Body of pancreas (tissue), 4 donors: ENCODE data around the gene EMILIN2. TPM values are rescaled to one million over a fixed set of nuclear protein-coding genes. Genes with fewer than 3 reads are reported as not detected.
A peak's percentile ranks its signal among the peaks of the same experiment; 100 is the strongest.

Experiments
- ATAC-seq: fragments of 150-250 bp; one replicate; pipeline ENCODE4 v1.9.1; 2016
- DNase-seq, 4 donors: peaks; one replicate each; pipeline ENCODE4 v3.0.0-alpha.2; 2019
- H3K27ac ChIP-seq, 4 donors: fragments of 200-600 bp; sonication (generic); 1 replicate in 3 of 4; 2 replicates in 1 of 4; pipeline versions ENCODE4 v1.5.1 to v1.6.1; 2016 to 2019; ENCODE audit warnings: mild to moderate bottlenecking in 1 of 4, mixed read lengths in 1 of 4, moderate library complexity in 1 of 4
- H3K27me3 ChIP-seq, 2 donors: fragments of 200-600 bp; sonication (generic); one replicate each; pipeline ENCODE4 v1.6.0; 2016; ENCODE audit warnings: mild to moderate bottlenecking in 1 of 2
- H3K36me3 ChIP-seq, 2 donors: fragments of 200-600 bp; sonication (generic); replicated peaks in 1 of 2; 2 replicates each; pipeline ENCODE4 v1.5.1; 2016; ENCODE audit warnings: low read depth in 2 of 2; ENCODE audit not compliant: insufficient read depth in 1 of 2
- H3K4me1 ChIP-seq: fragments of 200-600 bp; sonication (generic); one replicate; pipeline ENCODE4 v1.6.0; 2016
- H3K4me3 ChIP-seq, 2 donors: fragments of 200-600 bp; sonication (generic); 1 replicate in 1 of 2; 2 replicates in 1 of 2; pipeline ENCODE4 v1.5.1; 2016 to 2019
- H3K9me3 ChIP-seq, 3 donors: fragments of 200-600 bp; sonication (generic); 1 replicate in 2 of 3; 2 replicates in 1 of 3; pipeline ENCODE4 v1.5.1; 2016
- POLR2A ChIP-seq, 3 donors: fragments of 450-650 bp; IDR thresholded peaks; one replicate each; pipeline ENCODE4 v1.6.1; 2016; ENCODE audit warnings: antibody characterized with exemption in 3 of 3, mild to moderate bottlenecking in 2 of 3
- WGBS, 2 donors: methylation state at CpG; one replicate each; pipeline ENCODE4 v1.1.5; 2017; 5-methylcytosine and 5-hydroxymethylcytosine counted together
- intact Hi-C: fragments of 100-400 bp; cut with DNase I; formaldehyde crosslinking; loops from one replicate; pipeline ENCODE4 v1.15.1; 2023
- total RNA-seq, 2 donors: library from RNA; depleted of rRNA; stranded (reverse); fragments of >200 nt; gene quantifications; one replicate each; pipeline ENCODE4 v1.1.0, GENCODE V29; 2016
- TF ChIP-seq, protein P1 (sequence below), 7 experiments: fragments of 450-650 bp in 4 of 7; fragments of 200-600 bp in 3 of 7; sonication (generic) in 3 of 7; IDR thresholded peaks; one replicate each; pipeline ENCODE4 v1.5.1; 2016 to 2019; ENCODE audit warnings: antibody characterized with exemption in 7 of 7

The EMILIN2 gene
- total RNA-seq, 2 donors from 2014 or later, result 2.0 to 3.1 TPM

DNA sequence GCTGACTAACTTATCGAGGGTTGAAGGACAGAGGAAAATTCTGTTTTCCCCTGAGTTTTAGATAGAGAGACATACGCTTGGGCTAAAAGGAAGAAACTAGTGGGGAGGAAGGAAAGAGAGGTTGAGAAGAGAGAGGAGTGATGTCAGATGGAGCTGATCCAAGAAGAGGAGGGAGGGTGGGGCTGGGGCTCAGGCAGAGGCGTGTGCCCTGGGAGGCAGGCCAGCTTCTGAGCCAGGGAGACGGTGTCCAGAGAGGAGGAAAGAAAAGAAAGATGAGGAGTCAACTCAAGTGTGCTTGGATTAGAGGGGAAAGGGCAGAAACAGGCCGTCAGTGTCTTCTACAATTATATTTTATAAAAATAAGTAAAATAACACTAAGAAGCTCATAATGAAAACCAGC is 56.2 kb downstream of the EMILIN2 start:
- no peaks in the 10 kb centered on the region for H3K9me3 ChIP-seq
- H3K4me1 ChIP-seq, result peaks cover 21% of the 10 kb centered on the region
- no peak for DNase-seq
- no peak overlapping the region for H3K27ac ChIP-seq
- H3K27me3 ChIP-seq, result peaks cover 0 to 10% of the 10 kb centered on the region in 2 donors
- H3K36me3 ChIP-seq, result no peaks in the 10 kb centered on the region
- WGBS, 2 donors, result 28 to 40% methylated on average over 5 of the region's 5 CpGs
- intact Hi-C loops, result no loop called here
- TF ChIP-seq, protein P1, sequence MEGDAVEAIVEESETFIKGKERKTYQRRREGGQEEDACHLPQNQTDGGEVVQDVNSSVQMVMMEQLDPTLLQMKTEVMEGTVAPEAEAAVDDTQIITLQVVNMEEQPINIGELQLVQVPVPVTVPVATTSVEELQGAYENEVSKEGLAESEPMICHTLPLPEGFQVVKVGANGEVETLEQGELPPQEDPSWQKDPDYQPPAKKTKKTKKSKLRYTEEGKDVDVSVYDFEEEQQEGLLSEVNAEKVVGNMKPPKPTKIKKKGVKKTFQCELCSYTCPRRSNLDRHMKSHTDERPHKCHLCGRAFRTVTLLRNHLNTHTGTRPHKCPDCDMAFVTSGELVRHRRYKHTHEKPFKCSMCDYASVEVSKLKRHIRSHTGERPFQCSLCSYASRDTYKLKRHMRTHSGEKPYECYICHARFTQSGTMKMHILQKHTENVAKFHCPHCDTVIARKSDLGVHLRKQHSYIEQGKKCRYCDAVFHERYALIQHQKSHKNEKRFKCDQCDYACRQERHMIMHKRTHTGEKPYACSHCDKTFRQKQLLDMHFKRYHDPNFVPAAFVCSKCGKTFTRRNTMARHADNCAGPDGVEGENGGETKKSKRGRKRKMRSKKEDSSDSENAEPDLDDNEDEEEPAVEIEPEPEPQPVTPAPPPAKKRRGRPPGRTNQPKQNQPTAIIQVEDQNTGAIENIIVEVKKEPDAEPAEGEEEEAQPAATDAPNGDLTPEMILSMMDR (IDR thresholded peaks at IDR 0.05), result no peak
- TF ChIP-seq POLR2A (IDR thresholded peaks at IDR 0.05), result no peak
- ATAC-seq, result no peak
- H3K4me3 ChIP-seq, result no peak overlapping the region

DNA sequence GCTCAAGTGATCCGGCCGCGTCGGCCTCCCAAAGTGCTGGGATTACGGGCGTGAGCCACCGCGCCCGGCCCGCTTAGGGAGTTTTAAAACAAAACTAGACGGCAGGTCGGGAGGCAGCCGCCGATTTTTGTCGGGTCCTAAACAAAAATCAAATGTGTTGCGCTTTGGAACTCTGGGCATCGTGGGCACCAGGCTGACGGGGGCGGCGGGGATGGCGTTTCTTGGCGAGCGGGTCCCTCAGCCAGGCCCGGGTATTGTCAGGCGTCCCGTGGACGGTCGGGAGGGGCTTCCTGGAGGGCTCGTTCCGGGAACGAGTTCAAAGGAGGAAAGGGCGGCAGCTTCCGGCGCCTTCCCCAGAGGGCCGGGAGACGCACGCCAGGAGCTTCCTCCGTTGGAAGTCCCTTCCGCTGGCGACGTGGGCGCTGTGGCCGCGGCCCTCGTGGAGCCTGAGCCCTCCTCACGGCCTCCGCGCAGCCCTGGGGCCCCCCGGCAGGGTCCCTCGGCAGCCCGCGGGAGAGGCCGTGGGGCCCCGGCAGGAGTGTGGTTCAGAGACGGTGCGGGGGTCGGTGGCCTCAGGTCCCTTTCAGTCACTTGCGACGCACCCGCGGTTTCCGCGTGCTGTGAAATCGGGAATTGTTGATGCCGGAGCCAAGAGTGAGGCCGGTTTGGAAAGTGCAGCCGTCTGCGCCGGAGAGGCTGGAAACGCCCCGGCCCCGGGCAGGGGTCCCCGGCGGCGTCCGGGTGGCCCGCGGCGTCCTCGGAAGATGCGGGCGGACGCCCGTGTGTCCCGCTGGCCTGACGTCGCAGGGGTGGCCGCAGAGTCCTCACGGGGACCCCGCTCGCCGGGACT is 59.3 kb downstream of the EMILIN2 start:
- H3K4me1 ChIP-seq, result peaks cover 21% of the 10 kb centered on the region
- peak overlapping the region in 1 of 4 donors; percentile 28 for H3K27ac ChIP-seq
- H3K4me3 ChIP-seq, result peak overlapping the region in 1 of 2 donors; percentile 29
- TF ChIP-seq POLR2A (IDR thresholded peaks at IDR 0.05), result peak in 1 of 3 donors; percentile 19
- TF ChIP-seq, protein P1 (IDR thresholded peaks at IDR 0.05), result no peak
- intact Hi-C loops, result no loop called here
- no peaks in the 10 kb centered on the region for H3K36me3 ChIP-seq
- H3K27me3 ChIP-seq, result peaks cover 0 to 10% of the 10 kb centered on the region in 2 donors
- no peaks in the 10 kb centered on the region for H3K9me3 ChIP-seq
- WGBS, 2 donors, result 13 to 32% methylated on average over 32 to 85 of the region's 92 CpGs
- peak; percentile 49 for ATAC-seq
- peak in 3 of 4 donors; percentile 30 to 45 (median 40) for DNase-seq

DNA sequence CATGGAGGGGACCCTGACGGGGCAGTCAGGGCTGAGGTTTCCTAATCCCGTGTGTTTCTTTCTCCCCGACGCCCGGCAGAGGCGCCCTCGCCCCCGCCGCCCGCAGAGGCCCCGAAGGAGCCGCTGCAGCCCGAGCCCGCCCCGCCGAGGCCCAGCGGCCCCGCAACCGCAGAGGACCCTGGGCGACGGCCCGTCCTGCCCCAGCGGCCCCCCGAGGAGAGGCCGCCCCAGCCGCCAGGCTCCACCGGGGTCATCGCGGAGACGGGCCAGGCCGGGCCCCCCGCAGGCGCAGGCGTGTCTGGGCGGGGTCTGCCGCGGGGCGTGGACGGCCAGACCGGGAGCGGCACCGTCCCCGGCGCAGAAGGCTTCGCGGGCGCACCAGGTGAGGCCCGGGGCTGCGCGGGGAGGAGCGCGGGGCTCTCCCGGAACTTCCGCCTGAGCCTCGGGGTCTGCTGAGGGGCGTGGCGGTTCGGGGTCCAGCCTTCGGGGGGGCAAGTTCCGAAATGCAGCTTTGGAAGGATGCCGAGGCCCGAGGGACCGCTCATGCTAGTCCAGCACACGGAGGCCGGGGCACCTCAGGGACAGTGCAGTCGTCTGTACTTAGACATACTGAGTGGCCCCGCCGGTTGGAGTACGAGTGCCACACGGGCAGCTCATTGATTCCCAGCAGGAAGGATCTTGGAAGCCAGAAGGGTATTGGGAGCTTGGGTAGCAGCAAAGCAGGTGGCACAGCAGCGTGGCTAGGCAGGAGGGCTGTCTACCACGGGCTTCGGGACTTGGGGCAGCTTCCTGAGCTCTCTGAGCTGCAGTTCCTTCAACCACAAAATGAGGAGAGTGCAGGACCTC is 60.1 kb downstream of the EMILIN2 start:
- intact Hi-C loops, result no loop called here
- ATAC-seq, result peak; percentile 36
- 3 to 40% methylated on average over 1 to 56 of the region's 73 CpGs for WGBS, 2 donors

DNA sequence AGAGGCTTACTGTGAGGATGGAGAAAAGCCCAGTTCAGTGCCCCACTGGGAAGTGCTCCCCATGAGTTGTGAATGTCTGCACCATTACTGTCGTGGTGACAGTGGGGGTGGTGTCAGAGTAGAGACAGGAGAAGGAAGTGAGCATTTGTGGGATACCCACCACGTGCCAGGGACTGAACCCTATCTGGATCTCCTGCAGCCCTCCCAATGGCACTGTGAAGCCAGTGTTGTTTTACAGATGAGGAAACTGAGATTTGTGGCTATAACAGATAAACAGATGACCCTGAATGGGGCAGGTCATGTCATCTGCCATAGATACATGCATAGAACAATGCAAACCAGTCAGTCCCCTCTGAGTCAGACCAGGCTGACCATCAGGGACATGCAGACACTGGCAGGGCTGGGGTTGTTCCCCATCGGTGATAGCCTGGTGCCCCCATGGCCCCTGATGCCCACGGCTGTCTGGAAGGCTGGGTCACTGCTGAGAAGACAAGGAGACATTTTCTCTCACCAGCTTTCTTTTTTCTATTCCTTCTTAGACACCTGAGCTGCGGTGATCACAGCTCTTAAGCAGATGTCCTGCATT is 60.8 kb downstream of the EMILIN2 start:
- Histone ChIP-seq H3K36me3 (no peaks in the 10 kb centered on the region), H3K4me1 (peaks cover 21% of the 10 kb centered on the region), H3K9me3 (no peaks in the 10 kb centered on the region), H3K27ac (no peak overlapping the region), H3K4me3 (no peak overlapping the region), H3K27me3 (peaks cover 0 to 10% of the 10 kb centered on the region in 2 donors)
- ATAC-seq (no peak), DNase-seq (no peak)
- no peak for TF ChIP-seq POLR2A (IDR thresholded peaks at IDR 0.05)
- TF ChIP-seq, protein P1 (IDR thresholded peaks at IDR 0.05), result no peak
- 66 to 74% methylated on average over 5 of the region's 5 CpGs for WGBS, 2 donors
- intact Hi-C loops, result no loop called here

More for the DNA sequence above, 60.1 kb downstream of the EMILIN2 start:
- H3K27me3 ChIP-seq, result peaks cover 0 to 10% of the 10 kb centered on the region in 2 donors
- peak in 3 of 4 donors; percentile 33 to 40 (median 38) for DNase-seq
- H3K36me3 ChIP-seq, result no peaks in the 10 kb centered on the region
- H3K4me3 ChIP-seq, result peak overlapping the region; percentile 16 to 29
- no peak overlapping the region for H3K27ac ChIP-seq
- H3K9me3 ChIP-seq, result no peaks in the 10 kb centered on the region
- TF ChIP-seq POLR2A (IDR thresholded peaks at IDR 0.05), result no peak
- TF ChIP-seq, protein P1 (IDR thresholded peaks at IDR 0.05), result peak in 1 of 7 experiments; percentile 19
- H3K4me1 ChIP-seq, result peaks cover 21% of the 10 kb centered on the region
